ENCODE measurements around the gene ARHGEF39. TPM values are rescaled to one million over a fixed set of nuclear protein-coding genes. Genes with fewer than 3 reads are reported as not detected.
"Not testable (repeated sequence)": the region's sequence is repeated elsewhere in the genome, so short reads cannot be mapped to it uniquely, and the experiment has no call there.

ARHGEF39 gene
- total RNA-seq, 4 donors from 2014 or later = 0.27 to 0.45 (median 0.42) TPM; not detected in 1

- Histone ChIP-seq H3K27ac (no peak overlapping the region), H3K4me3 (replicated peaks in 1 of 3) (peak overlapping the region in 2 of 3 donors; percentile 13 to 29), H3K36me3 (no peaks in the 10 kb centered on the region), H3K4me1 (peaks cover 6 to 8% of the 10 kb centered on the region in 2 donors), H3K27me3 (no peaks in the 10 kb centered on the region), H3K9me3 (no peaks in the 10 kb centered on the region)
- DNase-seq = peak; percentile 69 to 74
- WGBS, 2 donors = 10 to 11% methylated on average over 40 to 48 of the region's 51 CpGs
- intact Hi-C loops (cut with DNase I) = no loop called here
- TF ChIP-seq POLR2A (IDR thresholded peaks at IDR 0.05) = no peak
- no peak for TF ChIP-seq CTCF (IDR thresholded peaks at IDR 0.05)
Observed at GRCh38 chr9:35616681-35617459, 48.1 kb downstream of the ARHGEF39 start.

GRCh38 chr9:35615981-35616680, 48.9 kb downstream of the ARHGEF39 start:
- Histone ChIP-seq H3K36me3 (no peaks in the 10 kb centered on the region), H3K4me3 (replicated peaks in 1 of 3) (no peak overlapping the region), H3K4me1 (peaks cover 5 to 6% of the 10 kb centered on the region in 2 donors), H3K9me3 (no peaks in the 10 kb centered on the region), H3K27ac (no peak overlapping the region), H3K27me3 (no peaks in the 10 kb centered on the region)
- TF ChIP-seq POLR2A (IDR thresholded peaks at IDR 0.05) (no peak), CTCF (IDR thresholded peaks at IDR 0.05) (no peak)
- DNase-seq = no peak
- intact Hi-C loops (cut with DNase I) = no loop called here
- WGBS, 2 donors = 80 to 82% methylated on average over 17 of the region's 17 CpGs

GRCh38 chr9:35612843-35613242, 52.2 kb downstream of the ARHGEF39 start:
- DNase-seq = no peak
- H3K9me3 ChIP-seq = no peaks in the 10 kb centered on the region
- no peaks in the 10 kb centered on the region for H3K27me3 ChIP-seq
- intact Hi-C loops (cut with DNase I) = no loop called here
- peaks cover 5 to 6% of the 10 kb centered on the region in 2 donors for H3K4me1 ChIP-seq
- 94 to 97% methylated on average over 2 of the region's 2 CpGs for WGBS, 2 donors
- TF ChIP-seq POLR2A (IDR thresholded peaks at IDR 0.05) = no peak
- H3K27ac ChIP-seq = no peak overlapping the region
- H3K36me3 ChIP-seq = peaks cover 17 to 19% of the 10 kb centered on the region in 2 donors
- H3K4me3 ChIP-seq (replicated peaks in 1 of 3) = no peak overlapping the region

- H3K27me3 ChIP-seq; H3K27ac ChIP-seq; H3K4me3 ChIP-seq (replicated peaks in 1 of 3); DNase-seq; intact Hi-C loops (cut with DNase I); H3K9me3 ChIP-seq; H3K4me1 ChIP-seq: not testable (repeated sequence)
- WGBS, 2 donors = 92 to 98% methylated on average over 4 of the region's 4 CpGs
- H3K36me3 ChIP-seq = peaks cover 17 to 19% of the 10 kb centered on the region in 2 donors
Observed at GRCh38 chr9:35612066-35612465, 52.9 kb downstream of the ARHGEF39 start.

- TF ChIP-seq CTCF (IDR thresholded peaks at IDR 0.05) (peak; percentile 31 to 70 (median 46)), POLR2A (IDR thresholded peaks at IDR 0.05) (no peak)
- no peak overlapping the region for H3K27ac ChIP-seq
- no peak overlapping the region for H3K4me3 ChIP-seq (replicated peaks in 1 of 3)
- peaks cover 6 to 7% of the 10 kb centered on the region in 2 donors for H3K4me1 ChIP-seq
- 20% methylated on average over 8 of the region's 8 CpGs for WGBS, 2 donors
- H3K27me3 ChIP-seq = no peaks in the 10 kb centered on the region
- intact Hi-C loops (cut with DNase I) = no loop called here
- H3K9me3 ChIP-seq = no peaks in the 10 kb centered on the region
- DNase-seq = peak; percentile 41 to 47
- H3K36me3 ChIP-seq = peaks cover 17 to 19% of the 10 kb centered on the region in 2 donors
Observed at GRCh38 chr9:35611230-35611797, 53.7 kb downstream of the ARHGEF39 start.

All from thyroid gland (tissue), 4 donors.